ENCODE measurements around the gene KLHDC7A.
"Not testable (repeated sequence)": the region's sequence is repeated elsewhere in the genome, so short reads cannot be mapped to it uniquely, and the experiment has no call there.

Gene KLHDC7A

GRCh38 chr1:18480315-18481189 is at the start of gene KLHDC7A:
KLHDC7A (plus strand) TSS chr1:18480930; CDS start chr1:18480982, 52 bp downstream.
- no peak for DNase-seq (ENCODE audit: low read depth in 2 of 2)

GRCh38 chr1:18434041-18434440 is 46.7 kb upstream of the KLHDC7A start:
- DNase-seq (ENCODE audit: low read depth in 2 of 2): no peak

GRCh38 chr1:18440385-18441226 is 40.1 kb upstream of the KLHDC7A start:
- DNase-seq (ENCODE audit: low read depth in 2 of 2): no peak

- DNase-seq (ENCODE audit: low read depth in 2 of 2): no peak
Observed at GRCh38 chr1:18443587-18444520, 36.9 kb upstream of the KLHDC7A start.

GRCh38 chr1:18444563-18444962 is 36.2 kb upstream of the KLHDC7A start:
- DNase-seq (ENCODE audit: low read depth in 2 of 2): no peak

- no peak for DNase-seq (ENCODE audit: low read depth in 2 of 2)
Observed at GRCh38 chr1:18446751-18447150, 34.0 kb upstream of the KLHDC7A start.

GRCh38 chr1:18447509-18448220 is 33.1 kb upstream of the KLHDC7A start:
- DNase-seq (ENCODE audit: low read depth in 2 of 2): no peak

GRCh38 chr1:18448889-18449288 is 31.8 kb upstream of the KLHDC7A start:
- DNase-seq (ENCODE audit: low read depth in 2 of 2): no peak

GRCh38 chr1:18452550-18452949 is 28.2 kb upstream of the KLHDC7A start:
- DNase-seq (ENCODE audit: low read depth in 2 of 2): no peak

- no peak for DNase-seq (ENCODE audit: low read depth in 2 of 2)
Observed at GRCh38 chr1:18458133-18459092, 22.3 kb upstream of the KLHDC7A start.

GRCh38 chr1:18461656-18462055 is 19.1 kb upstream of the KLHDC7A start:
- no peak for DNase-seq (ENCODE audit: low read depth in 2 of 2)

- DNase-seq (ENCODE audit: low read depth in 2 of 2): not testable (repeated sequence)
Observed at GRCh38 chr1:18462517-18462916, 18.2 kb upstream of the KLHDC7A start.

GRCh38 chr1:18463063-18463462 is 17.7 kb upstream of the KLHDC7A start:
- DNase-seq (ENCODE audit: low read depth in 2 of 2): no peak

GRCh38 chr1:18463984-18464664 is 16.6 kb upstream of the KLHDC7A start:
- no peak for DNase-seq (ENCODE audit: low read depth in 2 of 2)

GRCh38 chr1:18464665-18465050 is 16.1 kb upstream of the KLHDC7A start:
- DNase-seq (ENCODE audit: low read depth in 2 of 2): no peak

- DNase-seq (ENCODE audit: low read depth in 2 of 2): no peak
Observed at GRCh38 chr1:18466676-18467075, 14.1 kb upstream of the KLHDC7A start.

GRCh38 chr1:18468570-18468969 is 12.2 kb upstream of the KLHDC7A start:
- no peak for DNase-seq (ENCODE audit: low read depth in 2 of 2)

GRCh38 chr1:18469514-18469913 is 11.2 kb upstream of the KLHDC7A start:
- DNase-seq (ENCODE audit: low read depth in 2 of 2): no peak

- DNase-seq (ENCODE audit: low read depth in 2 of 2): no peak
Observed at GRCh38 chr1:18470671-18471355, 9.9 kb upstream of the KLHDC7A start.
